PC-3 (cell line): ENCODE data around the gene CHRNG.

Experiments used
- EZH2phosphoT487 ChIP-seq: fragments of 300-600 bp; sonication (generic); IDR thresholded peaks from 2 replicates; pipeline ENCODE4 v1.6.1; 2018; ENCODE audit warnings: mild to moderate bottlenecking, antibody characterized with exemption, low read length, borderline replicate concordance
- TF ChIP-seq, protein P1 (sequence below): fragments of 300-600 bp; sonication (generic); conservative IDR thresholded peaks from 2 replicates; pipeline ENCODE4 v1.5.1; 2017; ENCODE audit warnings: antibody characterized with exemption, low read depth, mild to moderate bottlenecking, low read length

DNA sequence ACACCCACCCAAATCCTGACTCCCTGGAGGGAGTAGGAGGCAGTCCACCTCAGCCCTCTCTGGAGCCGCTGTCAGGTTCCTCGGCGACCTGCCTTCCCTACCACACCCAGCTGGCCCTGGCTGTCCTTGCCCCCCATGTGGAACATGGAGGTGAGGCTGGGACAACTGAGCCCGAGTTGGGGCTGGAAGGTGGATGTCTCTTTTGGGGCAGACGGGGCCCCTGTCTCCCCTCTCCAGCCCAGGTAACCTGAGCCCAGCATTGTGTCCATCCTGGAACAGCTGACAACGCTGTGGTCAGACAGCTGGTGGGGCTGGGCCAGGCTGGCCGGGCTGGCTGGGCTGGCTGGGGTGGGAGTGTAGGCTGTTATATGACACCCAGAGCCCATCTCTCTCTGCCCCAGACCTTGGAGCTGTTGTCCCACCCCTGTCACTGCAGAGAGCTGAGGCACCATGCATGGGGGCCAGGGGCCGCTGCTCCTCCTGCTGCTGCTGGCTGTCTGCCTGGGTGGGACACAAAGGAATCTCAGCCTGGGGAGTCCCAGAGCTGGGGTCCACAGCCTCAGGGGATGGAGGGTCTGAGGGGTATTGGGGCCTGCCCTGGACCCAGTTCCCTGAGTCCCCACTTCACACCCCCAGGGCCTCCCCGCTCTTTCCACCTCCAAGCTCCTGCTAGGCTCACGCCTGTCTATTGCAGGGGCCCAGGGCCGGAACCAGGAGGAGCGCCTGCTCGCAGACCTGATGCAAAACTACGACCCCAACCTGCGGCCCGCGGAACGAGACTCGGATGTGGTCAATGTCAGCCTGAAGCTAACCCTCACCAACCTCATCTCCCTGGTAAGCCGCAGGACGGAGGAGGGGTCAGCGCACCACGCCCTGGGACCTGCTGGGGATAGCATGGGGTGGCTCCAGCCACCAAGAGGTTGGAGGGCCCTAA, at the start of gene CHRNG:
- no peak for TF ChIP-seq EZH2phosphoT487
- TF ChIP-seq, protein P1, sequence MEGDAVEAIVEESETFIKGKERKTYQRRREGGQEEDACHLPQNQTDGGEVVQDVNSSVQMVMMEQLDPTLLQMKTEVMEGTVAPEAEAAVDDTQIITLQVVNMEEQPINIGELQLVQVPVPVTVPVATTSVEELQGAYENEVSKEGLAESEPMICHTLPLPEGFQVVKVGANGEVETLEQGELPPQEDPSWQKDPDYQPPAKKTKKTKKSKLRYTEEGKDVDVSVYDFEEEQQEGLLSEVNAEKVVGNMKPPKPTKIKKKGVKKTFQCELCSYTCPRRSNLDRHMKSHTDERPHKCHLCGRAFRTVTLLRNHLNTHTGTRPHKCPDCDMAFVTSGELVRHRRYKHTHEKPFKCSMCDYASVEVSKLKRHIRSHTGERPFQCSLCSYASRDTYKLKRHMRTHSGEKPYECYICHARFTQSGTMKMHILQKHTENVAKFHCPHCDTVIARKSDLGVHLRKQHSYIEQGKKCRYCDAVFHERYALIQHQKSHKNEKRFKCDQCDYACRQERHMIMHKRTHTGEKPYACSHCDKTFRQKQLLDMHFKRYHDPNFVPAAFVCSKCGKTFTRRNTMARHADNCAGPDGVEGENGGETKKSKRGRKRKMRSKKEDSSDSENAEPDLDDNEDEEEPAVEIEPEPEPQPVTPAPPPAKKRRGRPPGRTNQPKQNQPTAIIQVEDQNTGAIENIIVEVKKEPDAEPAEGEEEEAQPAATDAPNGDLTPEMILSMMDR: no peak
